HUDEP-2 (cell line): ENCODE results near the gene RIMBP3B.
"Not testable (repeated sequence)": the region's sequence is repeated elsewhere in the genome, so short reads cannot be mapped to it uniquely, and the experiment has no call there.

Experiments used
- DNase-seq, 76 experiments: peaks; one replicate each; lab custom pipeline; 2025; ENCODE audit not compliant: unreplicated experiment in 76 of 76; lab: John Stamatoyannopoulos, UW

Gene RIMBP3B, protein sequence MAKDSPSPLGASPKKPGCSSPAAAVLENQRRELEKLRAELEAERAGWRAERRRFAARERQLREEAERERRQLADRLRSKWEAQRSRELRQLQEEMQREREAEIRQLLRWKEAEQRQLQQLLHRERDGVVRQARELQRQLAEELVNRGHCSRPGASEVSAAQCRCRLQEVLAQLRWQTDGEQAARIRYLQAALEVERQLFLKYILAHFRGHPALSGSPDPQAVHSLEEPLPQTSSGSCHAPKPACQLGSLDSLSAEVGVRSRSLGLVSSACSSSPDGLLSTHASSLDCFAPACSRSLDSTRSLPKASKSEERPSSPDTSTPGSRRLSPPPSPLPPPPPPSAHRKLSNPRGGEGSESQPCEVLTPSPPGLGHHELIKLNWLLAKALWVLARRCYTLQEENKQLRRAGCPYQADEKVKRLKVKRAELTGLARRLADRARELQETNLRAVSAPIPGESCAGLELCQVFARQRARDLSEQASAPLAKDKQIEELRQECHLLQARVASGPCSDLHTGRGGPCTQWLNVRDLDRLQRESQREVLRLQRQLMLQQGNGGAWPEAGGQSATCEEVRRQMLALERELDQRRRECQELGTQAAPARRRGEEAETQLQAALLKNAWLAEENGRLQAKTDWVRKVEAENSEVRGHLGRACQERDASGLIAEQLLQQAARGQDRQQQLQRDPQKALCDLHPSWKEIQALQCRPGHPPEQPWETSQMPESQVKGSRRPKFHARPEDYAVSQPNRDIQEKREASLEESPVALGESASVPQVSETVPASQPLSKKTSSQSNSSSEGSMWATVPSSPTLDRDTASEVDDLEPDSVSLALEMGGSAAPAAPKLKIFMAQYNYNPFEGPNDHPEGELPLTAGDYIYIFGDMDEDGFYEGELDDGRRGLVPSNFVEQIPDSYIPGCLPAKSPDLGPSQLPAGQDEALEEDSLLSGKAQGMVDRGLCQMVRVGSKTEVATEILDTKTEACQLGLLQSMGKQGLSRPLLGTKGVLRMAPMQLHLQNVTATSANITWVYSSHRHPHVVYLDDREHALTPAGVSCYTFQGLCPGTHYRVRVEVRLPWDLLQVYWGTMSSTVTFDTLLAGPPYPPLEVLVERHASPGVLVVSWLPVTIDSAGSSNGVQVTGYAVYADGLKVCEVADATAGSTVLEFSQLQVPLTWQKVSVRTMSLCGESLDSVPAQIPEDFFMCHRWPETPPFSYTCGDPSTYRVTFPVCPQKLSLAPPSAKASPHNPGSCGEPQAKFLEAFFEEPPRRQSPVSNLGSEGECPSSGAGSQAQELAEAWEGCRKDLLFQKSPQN (N-terminal part only)

DNA sequence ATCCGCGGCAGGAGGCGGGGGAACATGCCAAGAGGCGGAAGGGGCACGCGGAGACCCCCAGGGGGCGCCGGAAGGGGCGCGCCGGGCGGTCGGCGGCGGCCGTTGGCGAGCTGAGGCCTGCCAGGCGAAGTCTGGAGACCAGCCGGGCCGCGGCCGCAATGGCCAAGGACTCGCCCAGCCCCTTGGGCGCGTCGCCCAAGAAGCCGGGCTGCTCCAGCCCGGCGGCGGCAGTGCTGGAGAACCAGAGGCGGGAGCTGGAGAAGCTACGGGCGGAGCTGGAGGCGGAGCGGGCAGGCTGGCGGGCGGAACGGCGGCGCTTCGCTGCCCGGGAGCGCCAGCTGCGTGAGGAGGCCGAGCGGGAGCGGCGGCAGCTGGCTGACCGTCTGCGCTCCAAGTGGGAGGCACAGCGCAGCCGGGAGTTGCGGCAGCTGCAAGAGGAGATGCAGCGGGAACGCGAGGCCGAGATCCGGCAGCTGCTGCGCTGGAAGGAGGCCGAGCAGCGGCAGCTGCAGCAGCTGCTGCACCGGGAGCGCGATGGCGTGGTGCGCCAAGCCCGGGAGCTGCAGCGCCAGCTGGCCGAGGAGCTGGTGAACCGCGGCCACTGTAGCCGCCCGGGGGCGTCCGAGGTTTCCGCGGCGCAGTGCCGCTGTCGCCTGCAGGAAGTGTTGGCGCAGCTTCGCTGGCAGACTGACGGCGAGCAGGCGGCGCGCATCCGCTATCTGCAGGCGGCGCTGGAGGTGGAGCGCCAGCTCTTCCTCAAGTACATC, at the start of gene RIMBP3B:
RIMBP3B (plus strand) TSS at position 51 of the 767 bp plus-strand sequence; CDS start at position 159, 108 bp downstream.
- not testable (repeated sequence) for DNase-seq

DNA sequence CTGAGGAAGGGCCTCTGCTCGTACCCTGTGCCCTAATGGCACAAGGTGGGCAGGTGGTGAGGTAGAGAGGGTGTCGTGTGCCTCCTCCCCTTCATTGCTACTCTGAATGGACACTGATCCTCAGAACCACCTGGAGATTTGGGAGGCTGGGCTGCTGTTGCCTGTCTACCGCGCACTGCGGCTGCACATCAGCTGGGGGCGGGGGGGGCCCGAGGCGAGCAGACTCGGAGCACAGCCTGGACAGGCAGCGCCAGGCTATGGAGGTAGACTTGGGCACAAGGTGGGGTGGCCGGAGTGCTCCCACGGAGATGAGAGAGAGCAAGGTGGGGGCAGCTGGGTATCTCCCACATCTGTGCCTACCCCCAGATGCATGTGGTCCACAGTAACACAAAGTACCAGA, 26.0 kb upstream of the RIMBP3B start:
- DNase-seq: not testable (repeated sequence)

DNA sequence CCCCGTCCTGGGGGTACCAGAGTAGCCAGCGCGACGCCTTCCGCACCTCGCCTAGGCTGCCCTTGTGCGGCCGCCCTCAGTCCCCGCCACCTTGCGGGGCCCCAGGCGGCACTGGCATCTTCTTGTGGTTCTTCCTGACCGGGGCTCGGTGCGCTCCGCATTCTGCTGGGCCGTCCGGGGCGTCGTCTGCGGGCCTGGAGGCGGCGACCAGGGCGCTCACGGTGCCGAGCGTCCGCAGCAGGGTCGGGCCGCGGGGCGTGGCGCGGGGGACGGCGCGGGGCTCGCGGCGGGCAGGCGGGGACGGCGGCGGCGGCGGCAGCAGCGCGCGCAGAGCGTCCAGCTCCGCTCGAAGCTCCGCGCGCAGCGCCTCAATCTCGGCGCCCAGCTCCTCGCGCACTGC, 23.0 kb upstream of the RIMBP3B start:
- not testable (repeated sequence) for DNase-seq

DNA sequence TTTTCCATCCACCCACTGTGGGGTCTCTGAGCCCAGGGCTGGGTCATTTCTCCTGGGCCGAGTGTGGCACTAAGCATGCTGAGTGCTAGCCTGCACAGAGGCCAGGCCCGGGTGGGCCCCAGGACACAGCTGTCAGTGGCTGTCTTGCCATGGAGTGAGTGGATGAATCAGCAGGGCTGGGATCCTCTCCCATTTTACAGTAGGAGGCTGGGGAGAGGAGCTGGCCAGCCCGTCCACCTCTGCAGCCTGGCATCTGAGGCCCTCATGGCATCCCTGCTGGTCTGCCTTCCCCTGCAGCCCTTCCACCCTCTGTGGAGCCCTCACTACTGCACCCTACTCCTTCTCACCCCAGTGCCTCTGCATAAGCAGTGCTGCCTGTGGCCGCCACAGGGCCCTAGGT, 21.1 kb upstream of the RIMBP3B start:
- not testable (repeated sequence) for DNase-seq

DNA sequence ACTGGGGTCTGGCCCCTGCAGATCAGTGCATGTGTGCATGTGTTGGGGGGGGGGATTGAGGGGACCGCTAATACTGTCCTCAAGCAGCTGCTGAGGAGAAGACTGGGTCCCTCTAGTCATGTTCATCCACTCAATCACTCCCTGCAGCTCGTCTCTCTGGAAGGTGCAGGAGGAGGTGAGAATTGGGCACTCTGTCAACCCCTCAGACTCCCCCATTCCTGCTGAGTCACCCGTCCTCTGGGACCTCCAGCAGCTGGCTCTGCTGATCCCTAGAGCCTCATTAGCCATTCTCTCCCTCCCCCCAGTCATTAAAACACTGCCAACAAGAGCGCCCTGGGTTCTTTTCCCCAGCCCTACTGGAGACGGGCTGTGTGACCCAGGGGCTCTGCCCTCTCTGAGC, 20.5 kb upstream of the RIMBP3B start:
- not testable (repeated sequence) for DNase-seq

DNA sequence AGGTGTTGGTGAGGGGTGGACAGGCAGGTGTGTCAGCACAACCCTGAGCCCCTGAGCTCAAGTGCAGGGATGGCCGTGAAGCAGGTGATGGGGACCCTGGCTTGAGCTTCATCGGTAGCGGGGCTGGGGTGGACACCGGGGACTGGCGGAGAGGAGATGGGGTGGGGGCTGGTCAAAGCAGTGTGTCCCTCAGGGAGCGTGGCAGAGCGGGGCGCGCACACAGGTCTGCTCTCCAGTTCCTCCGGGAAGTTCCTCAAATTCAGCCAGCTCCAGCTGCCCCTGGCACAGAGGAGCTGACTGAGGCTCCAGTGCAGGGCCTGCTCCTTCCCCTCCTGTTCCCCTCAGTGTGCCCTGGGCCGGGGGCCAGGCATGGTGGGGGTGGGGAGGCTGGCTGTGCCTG, 19.7 kb upstream of the RIMBP3B start:
- not testable (repeated sequence) for DNase-seq

DNA sequence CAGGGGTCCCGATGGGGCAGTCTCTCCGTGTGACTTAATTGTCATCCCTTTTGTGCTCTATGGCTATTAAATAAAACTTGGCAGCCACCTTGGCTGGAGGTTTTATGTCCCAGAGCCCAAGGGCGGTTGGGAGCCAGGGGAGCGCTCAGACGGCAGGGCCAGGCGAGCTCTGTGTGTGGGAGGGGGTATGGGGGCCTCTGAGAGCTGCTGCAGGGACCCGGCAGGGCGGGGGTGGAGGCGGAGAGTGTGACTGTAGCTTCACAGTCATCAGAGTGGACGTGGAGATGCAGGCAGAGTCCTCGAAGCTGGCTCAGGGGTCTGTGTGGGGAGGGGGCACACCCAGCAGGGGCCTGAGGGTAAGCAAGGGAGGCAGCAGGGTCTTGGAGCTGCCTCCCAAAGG, 19.2 kb upstream of the RIMBP3B start:
- DNase-seq: not testable (repeated sequence)

DNA sequence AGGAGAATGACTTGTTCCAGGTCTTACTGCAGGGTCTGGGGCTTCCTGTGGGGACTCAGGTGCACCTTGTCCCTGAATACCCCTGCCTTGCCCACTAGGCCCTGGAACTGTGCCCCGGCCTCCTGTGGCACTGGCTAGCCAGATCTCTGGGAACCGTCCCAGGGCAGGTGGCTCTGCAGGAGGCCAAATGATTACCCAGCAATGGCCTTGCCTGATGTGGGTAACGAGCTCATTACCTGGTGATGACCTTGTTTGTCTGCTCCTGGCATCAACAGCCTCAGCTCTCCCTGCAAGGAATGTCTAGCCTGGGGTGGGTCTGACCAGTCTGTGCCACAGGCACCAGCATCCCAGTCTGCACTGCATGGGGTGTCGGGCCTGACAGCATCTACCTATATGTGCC, 18.2 kb upstream of the RIMBP3B start:
- DNase-seq: not testable (repeated sequence)

DNA sequence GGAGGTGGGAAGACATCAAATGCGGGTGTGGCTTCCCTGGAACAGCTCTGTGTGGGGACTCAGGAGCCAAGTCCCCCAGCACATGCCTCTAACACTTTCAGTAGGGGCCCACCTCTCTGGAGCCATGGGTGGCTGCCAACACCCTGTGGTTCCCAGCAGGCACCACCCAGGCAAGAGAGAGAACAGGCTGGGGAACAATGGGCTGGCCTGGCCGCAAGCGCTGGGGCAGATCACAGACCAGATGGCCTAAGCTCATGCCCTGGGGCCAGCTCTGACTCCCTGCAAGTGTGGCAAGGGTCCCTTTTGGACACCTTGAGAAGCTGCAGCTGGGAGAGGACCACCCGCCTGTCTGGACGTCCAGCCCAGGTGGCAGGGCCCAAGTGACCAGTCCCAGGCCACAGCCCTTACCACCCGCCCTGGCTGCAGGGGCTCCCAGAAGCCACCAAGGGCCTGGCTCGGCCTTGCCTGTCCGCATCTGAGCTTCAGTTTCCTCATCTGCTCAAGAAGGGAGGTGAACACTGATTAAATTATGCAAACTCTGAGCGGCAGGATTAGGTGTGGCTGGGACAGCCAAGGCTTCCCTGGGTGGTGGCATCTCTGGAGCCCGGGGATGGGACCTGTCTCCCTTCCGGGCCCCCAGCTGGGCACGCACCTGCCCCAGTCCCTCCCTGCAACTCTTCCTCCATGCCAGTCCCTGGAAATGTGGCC, 14.8 kb upstream of the RIMBP3B start:
- DNase-seq: not testable (repeated sequence)

DNA sequence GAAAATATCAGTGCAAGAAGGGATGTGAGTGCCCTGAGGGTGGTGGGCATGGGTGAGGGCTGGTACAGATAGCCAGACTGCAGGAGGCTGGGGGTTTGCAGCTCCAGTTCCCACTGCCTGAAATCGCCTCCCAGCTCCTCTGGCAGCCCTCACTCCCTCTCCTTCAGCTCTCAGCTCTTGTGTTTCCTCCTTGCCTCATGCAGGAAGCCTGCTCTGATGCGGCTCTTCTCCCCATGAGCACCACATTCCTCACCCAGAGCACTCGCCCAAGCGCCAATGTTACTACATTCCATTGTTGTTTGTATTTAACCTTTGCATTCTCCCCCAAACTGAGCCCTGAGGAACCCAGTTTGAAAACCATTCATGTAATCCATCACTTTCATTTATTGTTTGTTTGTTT, 7.7 kb upstream of the RIMBP3B start:
- DNase-seq: not testable (repeated sequence)

DNA sequence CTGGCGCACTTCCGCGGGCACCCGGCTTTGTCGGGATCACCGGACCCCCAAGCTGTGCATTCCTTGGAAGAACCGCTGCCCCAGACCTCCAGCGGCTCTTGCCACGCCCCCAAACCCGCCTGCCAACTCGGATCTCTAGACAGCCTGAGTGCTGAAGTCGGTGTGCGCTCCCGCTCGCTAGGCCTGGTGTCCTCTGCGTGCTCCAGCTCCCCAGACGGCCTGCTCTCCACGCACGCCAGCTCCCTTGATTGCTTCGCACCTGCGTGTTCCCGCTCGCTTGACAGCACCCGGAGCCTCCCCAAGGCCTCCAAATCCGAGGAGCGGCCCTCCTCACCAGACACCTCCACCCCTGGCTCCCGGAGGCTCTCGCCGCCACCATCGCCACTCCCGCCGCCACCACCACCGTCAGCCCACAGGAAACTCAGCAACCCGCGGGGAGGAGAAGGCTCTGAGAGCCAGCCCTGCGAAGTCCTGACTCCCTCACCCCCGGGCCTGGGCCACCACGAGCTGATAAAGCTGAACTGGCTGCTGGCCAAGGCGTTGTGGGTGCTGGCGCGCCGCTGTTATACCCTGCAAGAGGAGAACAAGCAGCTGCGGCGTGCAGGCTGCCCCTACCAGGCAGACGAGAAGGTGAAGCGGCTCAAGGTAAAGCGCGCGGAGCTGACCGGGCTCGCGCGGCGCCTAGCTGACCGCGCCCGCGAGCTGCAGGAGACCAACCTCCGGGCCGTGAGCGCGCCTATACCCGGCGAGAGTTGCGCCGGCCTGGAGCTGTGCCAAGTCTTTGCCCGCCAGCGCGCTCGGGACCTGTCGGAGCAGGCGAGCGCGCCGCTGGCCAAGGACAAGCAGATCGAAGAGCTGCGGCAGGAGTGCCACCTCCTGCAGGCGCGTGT, 1.2 kb downstream of the RIMBP3B start:
- not testable (repeated sequence) for DNase-seq

DNA sequence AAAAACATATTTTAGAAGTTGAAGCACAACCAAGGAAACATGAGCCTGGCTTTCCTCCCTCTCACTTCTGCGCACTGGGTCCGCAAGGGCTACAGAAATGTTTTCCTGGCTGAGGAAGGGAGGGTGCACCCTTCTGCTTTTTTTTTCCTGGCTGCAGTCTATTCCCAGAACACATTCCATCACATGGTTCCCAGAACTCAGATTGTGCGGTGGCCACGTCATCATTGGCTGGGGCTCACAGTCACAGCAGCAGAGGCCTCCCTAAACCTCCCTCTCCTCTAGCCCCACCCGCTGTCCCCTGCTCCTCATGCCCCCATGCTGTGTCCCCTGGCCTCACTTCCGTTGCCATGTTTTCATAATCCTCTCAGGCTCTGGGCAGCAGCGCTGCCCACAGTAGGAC, 5.9 kb downstream of the RIMBP3B start:
- DNase-seq: not testable (repeated sequence)

DNA sequence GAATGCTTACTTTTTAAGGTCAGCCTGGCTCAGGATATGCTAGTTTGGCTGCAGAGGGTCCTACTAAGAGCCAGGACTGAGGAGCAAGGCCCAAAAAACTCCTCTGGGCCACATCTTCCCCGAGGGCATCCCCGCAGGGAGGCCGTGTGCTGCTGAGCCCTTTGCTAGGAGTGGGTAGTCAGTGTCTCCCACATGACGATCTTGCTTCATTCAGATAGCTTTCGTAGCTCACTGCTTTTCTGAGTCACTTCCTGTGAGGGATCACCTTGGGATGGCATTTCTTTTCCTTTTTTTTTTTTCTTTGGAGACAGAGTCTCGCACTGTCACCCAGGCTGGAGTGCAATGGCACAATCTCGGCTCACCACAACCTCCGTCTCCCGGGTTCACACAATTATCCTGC, 6.5 kb downstream of the RIMBP3B start:
- DNase-seq: not testable (repeated sequence)

DNA sequence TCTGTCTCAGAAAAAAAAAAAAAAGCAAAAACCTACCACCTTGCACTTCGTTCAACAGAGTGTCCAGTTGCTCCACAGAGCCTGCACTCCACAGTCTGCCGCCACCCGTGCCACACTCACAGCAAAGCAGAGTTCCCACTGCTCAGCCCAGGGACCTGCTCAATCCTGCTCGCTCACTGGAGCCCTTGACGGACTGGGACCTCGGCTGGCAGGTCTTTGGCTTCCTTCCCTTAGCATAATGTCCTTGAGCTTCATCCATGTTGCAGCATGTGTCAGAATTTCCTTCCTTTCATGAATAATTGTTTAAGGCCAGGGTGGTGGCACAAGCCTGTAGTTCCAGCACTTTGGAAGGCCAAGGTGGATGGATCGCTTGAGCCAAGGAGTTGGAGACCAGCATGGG, 11.1 kb downstream of the RIMBP3B start:
- not testable (repeated sequence) for DNase-seq

DNA sequence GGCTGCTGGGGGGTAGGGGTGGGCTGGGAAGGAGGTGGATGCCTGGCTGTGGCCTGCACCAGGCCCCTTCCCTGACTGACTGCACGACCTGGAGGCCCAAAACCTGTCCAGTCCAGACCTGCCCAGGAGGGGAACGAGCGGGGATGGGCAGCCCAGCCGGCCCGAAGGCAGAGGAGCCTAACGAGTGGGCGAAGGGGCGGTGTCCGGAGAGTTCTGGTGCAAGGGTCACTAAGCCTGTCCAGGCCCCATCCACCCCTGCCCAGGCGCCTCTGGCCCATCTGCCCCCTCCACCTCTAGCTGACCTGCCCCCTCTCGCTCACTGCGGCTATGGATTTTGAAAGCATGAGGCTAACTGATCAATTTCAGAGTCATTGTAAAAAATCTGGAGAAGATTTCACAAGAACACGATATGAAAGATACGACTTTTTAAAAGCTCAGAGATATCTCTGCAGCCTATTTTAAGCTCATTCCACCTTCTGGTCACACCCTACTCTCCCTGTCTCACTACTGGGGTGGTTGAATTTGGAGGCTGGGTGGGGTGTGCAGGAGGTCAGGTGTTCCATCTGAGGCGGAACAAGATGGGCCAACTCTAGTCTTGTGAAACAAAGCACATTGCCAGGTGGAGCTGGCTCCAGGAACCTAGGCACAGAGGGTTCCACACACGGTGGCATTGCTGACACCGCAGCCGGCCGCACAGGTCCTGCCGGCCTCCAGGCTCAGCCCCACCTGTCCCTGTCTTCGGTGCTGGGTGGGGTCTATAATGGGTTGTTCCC, 17.8 kb downstream of the RIMBP3B start:
- DNase-seq: not testable (repeated sequence)

DNA sequence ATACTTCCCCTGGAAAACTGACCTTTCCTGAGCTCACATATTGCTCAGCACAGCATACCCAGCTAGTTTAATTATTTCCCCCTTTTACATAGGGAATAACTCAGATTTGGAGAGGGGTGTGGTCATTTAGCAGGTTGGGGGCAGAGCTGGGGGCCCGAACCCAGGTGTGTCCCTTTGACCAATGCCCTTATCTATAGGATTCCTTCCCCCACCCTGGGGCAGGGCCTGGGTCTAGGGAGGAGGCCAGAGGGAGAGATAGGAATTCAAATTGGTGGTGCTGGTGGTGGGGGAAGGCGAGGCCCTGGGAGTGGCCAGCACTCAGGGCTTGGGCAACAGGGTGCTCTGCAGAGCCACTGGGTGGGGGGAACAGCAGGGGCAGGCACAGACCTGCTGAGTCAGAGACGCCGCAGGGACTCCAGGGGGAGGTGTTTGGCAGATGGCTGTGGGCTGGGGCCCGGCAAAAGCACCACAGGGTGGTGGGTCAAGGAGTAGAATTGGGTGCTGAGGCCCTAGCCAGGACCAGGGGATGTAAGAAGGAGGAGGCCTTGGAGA, 19.3 kb downstream of the RIMBP3B start:
- DNase-seq: not testable (repeated sequence)

DNA sequence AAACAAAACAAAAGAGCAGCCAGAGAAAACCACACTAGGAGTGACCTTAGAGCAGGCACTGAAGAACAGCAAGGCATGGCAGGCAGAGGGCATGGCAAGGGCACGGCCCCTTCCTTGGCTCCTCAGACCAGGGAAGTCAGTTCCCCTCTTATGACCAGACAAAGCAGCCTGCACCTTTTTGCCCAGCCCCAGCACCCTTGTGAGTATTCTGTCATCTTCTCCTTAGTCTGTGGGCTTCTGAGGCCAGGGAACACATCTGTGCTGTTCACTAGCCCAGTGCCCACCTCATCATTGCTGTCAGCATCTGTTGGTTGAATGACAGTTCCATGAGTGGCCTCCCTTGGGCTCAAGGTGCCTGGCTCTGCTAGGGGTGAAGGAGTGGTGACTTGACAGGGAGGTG, 23.6 kb downstream of the RIMBP3B start:
- DNase-seq: not testable (repeated sequence)
